WTC11 (cell line): ENCODE results near the gene PHOX2B.
"Not testable (repeated sequence)": the region's sequence is repeated elsewhere in the genome, so short reads cannot be mapped to it uniquely, and the experiment has no call there.

Source experiments
- SP1 ChIP-seq: sonication (generic); formaldehyde crosslinking; conservative IDR thresholded peaks from 2 replicates; pipeline ENCODE4 v1.8.1; 2022; ENCODE audit warnings: missing genetic modification reagents
- ZNF138 ChIP-seq: sonication (generic); formaldehyde crosslinking; conservative IDR thresholded peaks from 2 replicates; pipeline ENCODE4 v1.8.1; 2022; ENCODE audit warnings: mild to moderate bottlenecking, moderate library complexity, missing genetic modification reagents

DNA sequence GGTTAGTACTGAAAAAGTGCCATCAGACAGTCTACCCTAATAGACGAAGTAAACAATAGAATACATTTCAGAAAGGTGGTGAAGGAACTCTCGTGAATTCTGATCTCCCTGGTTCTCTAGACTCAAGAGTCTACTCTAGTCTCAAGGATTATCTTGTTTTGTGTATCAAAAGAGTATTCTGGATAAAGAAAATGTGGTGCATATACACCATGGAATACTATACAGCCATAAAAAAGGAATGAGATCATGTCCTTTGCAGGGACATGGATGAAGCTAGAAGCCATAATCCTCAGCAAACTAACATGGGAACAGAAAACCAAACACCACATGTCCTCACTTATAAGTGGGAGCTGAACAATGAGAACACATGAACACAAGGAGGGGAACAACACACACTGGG lies 36.9 kb downstream of the PHOX2B start:
- TF ChIP-seq ZNF138 (CRISPR knock-in tag); SP1: not testable (repeated sequence)
